Measurements from ENCODE around the gene BAD.
"Not testable (repeated sequence)": the region's sequence is repeated elsewhere in the genome, so short reads cannot be mapped to it uniquely, and the experiment has no call there.

GRCh38 chr11:64323984-64324383 lies 39.5 kb upstream of the BAD start:
- not testable (repeated sequence) for TF ChIP-seq POLR2A, CTCF (IDR thresholded peaks at IDR 0.05)
